Astrocyte of the cerebellum (primary cell): ENCODE data around the gene EPHA7.

Source experiments
- DNase-seq: peaks from one replicate; pipeline ENCODE4 v3.0.0-alpha.2; 2011; ENCODE audit warnings: low read depth
- H3K4me3 ChIP-seq: 2 replicates; pipeline ENCODE4 v1.5.1; 2011; ENCODE audit warnings: mild to moderate bottlenecking, low read depth, low read length, moderate library complexity
- in situ Hi-C: cut with HindIII; loops from 2 replicates; pipeline ENCODE4 v1.10.0; 2017; ENCODE audit warnings: low sequenced_read_pairs
- TF ChIP-seq, protein P1 (sequence below): IDR thresholded peaks from 2 replicates; pipeline ENCODE4 v1.5.1; 2012; ENCODE audit warnings: low read length, low read depth, moderate library complexity, mild to moderate bottlenecking; ENCODE audit errors: missing control alignments

The EPHA7 gene

DNA sequence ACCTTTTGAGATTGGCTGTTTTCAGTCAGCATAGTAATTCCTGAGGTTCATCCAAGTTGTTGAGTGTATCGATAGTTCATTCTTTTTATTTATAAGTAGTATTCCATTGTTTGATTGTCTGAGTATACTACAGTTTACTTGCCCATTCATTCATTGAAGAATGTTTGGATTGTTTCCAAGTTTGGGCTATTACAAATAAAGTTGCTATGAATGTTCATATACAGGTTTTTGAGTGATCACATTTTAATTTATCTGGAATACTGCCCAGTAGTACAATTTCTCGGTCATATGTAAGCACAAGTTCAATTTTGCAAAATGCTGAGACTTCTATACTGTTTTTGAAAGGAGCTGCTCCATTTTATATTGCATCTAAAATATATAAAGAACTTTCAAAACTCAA, 14.2 kb upstream of the EPHA7 start:
- in situ Hi-C loops = no loop called here
- no peak overlapping the region for H3K4me3 ChIP-seq
- no peak for DNase-seq
- TF ChIP-seq, protein P1, sequence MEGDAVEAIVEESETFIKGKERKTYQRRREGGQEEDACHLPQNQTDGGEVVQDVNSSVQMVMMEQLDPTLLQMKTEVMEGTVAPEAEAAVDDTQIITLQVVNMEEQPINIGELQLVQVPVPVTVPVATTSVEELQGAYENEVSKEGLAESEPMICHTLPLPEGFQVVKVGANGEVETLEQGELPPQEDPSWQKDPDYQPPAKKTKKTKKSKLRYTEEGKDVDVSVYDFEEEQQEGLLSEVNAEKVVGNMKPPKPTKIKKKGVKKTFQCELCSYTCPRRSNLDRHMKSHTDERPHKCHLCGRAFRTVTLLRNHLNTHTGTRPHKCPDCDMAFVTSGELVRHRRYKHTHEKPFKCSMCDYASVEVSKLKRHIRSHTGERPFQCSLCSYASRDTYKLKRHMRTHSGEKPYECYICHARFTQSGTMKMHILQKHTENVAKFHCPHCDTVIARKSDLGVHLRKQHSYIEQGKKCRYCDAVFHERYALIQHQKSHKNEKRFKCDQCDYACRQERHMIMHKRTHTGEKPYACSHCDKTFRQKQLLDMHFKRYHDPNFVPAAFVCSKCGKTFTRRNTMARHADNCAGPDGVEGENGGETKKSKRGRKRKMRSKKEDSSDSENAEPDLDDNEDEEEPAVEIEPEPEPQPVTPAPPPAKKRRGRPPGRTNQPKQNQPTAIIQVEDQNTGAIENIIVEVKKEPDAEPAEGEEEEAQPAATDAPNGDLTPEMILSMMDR = no peak

DNA sequence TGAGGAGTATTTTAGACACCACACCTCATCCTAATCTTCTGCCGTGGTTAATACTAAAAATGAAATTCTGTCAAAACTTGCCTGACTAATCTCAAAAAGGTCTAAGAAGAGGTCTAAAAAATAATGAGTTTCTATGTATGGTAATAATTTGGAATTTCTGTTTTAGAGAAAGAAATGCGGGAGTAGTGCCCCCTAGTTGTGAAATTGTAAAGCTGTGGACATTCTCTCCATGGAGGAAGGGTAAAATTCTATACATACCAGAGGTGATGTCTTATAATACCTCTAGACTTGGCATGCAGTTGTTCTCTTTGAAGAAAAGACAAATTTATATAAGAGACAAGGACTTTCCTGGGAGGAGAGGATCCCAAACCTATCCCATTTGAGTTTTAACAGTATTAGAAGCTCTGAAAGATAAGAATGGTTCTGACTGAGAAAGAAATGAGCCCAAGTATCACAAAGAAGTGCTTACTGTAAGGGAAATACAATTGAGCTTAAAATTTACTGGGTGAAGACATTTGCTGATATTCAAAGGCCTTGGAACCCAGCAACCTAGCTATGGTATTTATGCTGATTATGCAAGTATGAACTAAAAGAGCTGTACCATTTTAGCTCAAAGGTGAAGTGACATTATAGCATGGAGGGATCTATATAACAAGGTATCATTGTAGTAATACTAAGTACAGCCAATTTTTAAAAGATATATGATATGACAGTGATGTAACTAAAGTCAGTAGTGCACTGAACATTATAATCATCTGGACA, 5.1 kb upstream of the EPHA7 start:
- no peak overlapping the region for H3K4me3 ChIP-seq
- TF ChIP-seq, protein P1 = peak; percentile 60
- no peak for DNase-seq
- in situ Hi-C loops = no loop called here

DNA sequence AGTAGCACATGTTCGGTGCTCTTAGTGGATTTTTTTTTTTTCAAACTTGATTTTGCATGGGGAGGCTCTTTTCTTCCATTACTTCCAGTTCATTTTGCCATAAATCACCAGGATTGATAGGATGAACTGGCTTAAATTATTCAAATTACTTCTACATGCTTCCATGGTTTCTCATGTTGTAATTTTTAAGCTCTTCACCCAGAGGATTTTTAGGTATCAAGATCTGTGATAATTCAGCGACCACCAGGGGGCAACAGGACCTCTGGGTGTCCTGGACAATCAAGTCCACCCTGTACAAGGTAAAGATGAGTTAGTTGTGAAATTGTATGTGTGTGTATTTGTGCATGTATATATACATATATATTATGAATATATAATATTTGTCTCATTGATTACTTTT, 4.2 kb upstream of the EPHA7 start:
- DNase-seq = peak; percentile 63
- TF ChIP-seq, protein P1 = peak; percentile 67
- in situ Hi-C loops = no loop called here
- H3K4me3 ChIP-seq = no peak overlapping the region

DNA sequence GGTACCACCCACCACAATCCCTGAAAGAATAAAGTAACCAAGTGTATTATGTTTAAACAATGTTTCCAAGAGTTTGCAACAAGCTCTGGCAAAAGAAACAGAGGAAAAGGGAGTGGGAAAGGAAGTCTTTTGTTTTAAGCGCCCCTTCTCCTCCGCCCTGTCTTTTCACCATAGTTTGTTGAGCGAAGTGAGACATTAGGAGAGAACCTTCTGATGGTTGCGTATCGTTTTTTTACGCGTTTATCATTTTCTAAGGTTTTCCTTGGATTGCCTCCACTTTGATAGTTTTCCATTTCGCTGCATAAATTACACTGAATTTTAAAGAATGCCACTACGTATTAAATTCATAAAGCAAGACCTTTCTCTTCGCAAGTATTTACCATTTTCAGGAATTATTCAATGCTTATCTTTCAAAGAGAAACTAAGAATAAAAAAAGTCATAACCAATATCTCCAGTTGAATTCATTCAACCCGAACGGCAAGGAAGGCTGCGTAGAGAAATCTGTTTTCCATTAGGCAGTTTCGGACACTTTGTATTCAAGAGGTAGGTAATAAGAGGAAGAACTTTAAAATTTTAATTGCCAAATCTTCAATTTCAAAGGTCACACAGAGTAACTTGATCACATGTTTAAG, 920 bp upstream of the EPHA7 start:
- TF ChIP-seq, protein P1 = no peak
- in situ Hi-C loops = no loop called here
- no peak for DNase-seq
- H3K4me3 ChIP-seq = peak overlapping the region; percentile 60

DNA sequence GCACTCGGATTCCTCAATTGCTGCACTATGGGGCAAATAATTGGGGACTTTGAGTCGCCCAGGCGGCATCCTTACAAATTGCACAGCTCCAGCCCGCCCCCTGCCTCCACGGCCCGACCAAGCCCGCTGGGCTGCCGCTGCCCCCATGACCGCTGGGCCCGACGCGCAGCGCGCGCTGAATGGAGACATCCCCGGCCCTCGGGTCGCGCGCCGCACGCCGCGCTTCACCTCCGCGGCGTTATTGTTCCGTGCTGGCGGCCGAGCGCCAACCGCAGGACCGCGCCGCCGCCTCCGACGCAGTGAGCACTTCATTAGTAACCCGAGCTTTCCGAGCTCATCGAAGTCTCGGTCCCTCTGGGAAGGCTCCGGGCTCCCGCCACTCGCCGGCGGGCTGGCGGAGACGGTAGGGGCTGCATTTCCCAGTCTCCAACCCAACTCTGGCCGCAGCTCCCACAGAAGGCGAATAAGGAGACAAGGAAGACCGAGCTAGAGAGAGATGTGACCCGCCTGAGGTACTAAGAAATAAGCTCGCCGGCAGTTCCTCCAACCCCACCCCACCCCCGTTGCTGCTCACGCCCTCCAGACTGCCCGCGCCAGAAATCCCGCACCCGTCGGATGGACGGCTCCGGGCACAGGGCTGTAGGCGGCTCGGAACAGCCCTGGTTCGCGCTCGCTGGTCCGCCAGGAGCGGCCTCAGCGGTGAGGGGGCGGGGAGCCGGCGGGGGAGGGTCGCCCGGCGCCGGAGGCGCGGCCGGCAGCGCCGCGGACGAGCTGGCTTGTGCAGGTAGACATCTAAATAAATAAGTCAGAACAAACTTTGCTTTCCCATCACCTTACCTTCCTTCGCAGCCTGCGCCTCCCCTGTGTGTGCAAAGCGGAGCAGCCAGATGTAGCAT, 703 bp downstream of the EPHA7 start:
- no peak for DNase-seq
- in situ Hi-C loops = no loop called here
- TF ChIP-seq, protein P1 = peak; percentile 31
- H3K4me3 ChIP-seq = peak overlapping the region; percentile 60

DNA sequence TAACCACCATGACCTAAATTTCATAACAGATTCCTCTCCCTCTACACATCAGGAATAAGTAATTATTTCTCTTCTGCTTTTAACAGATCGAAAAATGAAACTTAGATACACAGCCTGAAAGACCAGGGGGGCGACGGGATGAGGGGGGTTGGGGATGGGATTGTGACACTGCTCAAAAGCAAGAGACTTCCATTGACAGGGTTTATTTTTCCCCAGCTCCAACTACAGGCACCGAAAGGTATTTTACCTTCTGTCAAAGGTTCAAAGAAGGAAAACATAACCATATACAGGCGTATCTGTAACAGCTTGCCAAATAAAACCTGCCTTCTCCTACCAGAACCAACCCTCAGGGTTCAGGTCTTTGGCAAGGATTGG, 1.3 kb downstream of the EPHA7 start:
- in situ Hi-C loops = no loop called here
- TF ChIP-seq, protein P1 = no peak
- no peak for DNase-seq
- H3K4me3 ChIP-seq = peak overlapping the region; percentile 60
